Neural cell (in vitro differentiated cells): ENCODE data around the gene TRAF2. TPM values are rescaled to one million over a fixed set of nuclear protein-coding genes. Genes with fewer than 3 reads are reported as not detected.

ENCODE experiments used
- H2AFZ ChIP-seq: fragments of 200-600, 300-800 bp; sonication (generic), shearing (Covaris generic); 2 replicates; pipeline ENCODE4 v1.6.0; 2014; ENCODE audit warnings: low read depth, mild to moderate bottlenecking, antibody characterized with exemption, low read length, moderate library complexity
- H3F3A ChIP-seq: fragments of 200-600 bp; shearing (Covaris generic); 2 replicates; pipeline ENCODE4 v1.6.1; 2016; ENCODE audit warnings: mild to moderate bottlenecking, moderate library complexity, mixed read lengths, antibody characterized with exemption, low read length; ENCODE audit not compliant: insufficient read depth, poor library complexity, severe bottlenecking
- H3K27ac ChIP-seq: fragments of 200-600, 300-800 bp; sonication (generic), shearing (Covaris generic); 2 replicates; pipeline ENCODE4 v1.5.1; 2014; ENCODE audit warnings: mild to moderate bottlenecking, low read length, moderate library complexity
- H3K27me3 ChIP-seq: fragments of 300-800, 200-600 bp; sonication (generic), shearing (Covaris generic); 2 replicates; pipeline ENCODE4 v1.6.0; 2014; ENCODE audit warnings: mild to moderate bottlenecking, low read depth, low read length, moderate library complexity; ENCODE audit not compliant: insufficient read depth
- H3K36me3 ChIP-seq: fragments of 300-800, 200-600 bp; sonication (generic), shearing (Covaris generic); 2 replicates; pipeline ENCODE4 v1.5.1; 2014; ENCODE audit warnings: mild to moderate bottlenecking, antibody characterized with exemption, low read length, moderate library complexity; ENCODE audit not compliant: insufficient read depth
- H3K4me2 ChIP-seq: fragments of 300-800, 200-600 bp; sonication (generic), shearing (Covaris generic); 2 replicates; pipeline ENCODE4 v1.6.0; 2014; ENCODE audit warnings: mild to moderate bottlenecking, low read length
- H3K4me3 ChIP-seq: fragments of 300-800, 200-600 bp; sonication (generic), shearing (Covaris generic); 2 replicates; pipeline ENCODE4 v1.5.1; 2014; ENCODE audit warnings: mild to moderate bottlenecking, low read length, moderate library complexity
- H3K79me2 ChIP-seq: fragments of 200-600 bp; shearing (Covaris generic); replicated peaks from 2 replicates; pipeline ENCODE4 v1.6.0; 2014; ENCODE audit warnings: mild to moderate bottlenecking, low read length, moderate library complexity; ENCODE audit not compliant: insufficient read depth
- H3K9ac ChIP-seq: fragments of 300-800, 200-600 bp; sonication (generic), shearing (Covaris generic); 2 replicates; pipeline ENCODE4 v1.6.1; 2016; ENCODE audit warnings: mild to moderate bottlenecking, low read length, mixed read lengths
- H3K9me2 ChIP-seq: fragments of 200-600 bp; shearing (Covaris generic); 2 replicates; pipeline ENCODE4 v1.6.1; 2016; ENCODE audit warnings: mild to moderate bottlenecking, low read length, mixed read lengths; ENCODE audit not compliant: insufficient read depth
- H3K9me3 ChIP-seq: fragments of 200-600, 300-800 bp; sonication (generic), shearing (Covaris generic); 2 replicates; pipeline ENCODE4 v1.6.1; 2016; ENCODE audit warnings: mild to moderate bottlenecking, mixed run types, low read length, moderate library complexity, mixed read lengths
- H4K20me1 ChIP-seq: fragments of 200-600 bp; shearing (Covaris generic); 2 replicates; pipeline ENCODE4 v1.6.1; 2016; ENCODE audit warnings: mild to moderate bottlenecking, mixed run types; ENCODE audit not compliant: insufficient read depth
- CTCF ChIP-seq: fragments of 450-650 bp; IDR thresholded peaks from 2 replicates; pipeline ENCODE4 v1.5.1; 2014; ENCODE audit warnings: antibody characterized with exemption, mild to moderate bottlenecking, moderate library complexity; ENCODE audit not compliant: poor library complexity, severe bottlenecking
- EP300 ChIP-seq: fragments of 450-650 bp; conservative IDR thresholded peaks from 2 replicates; pipeline ENCODE4 v1.6.1; 2014; ENCODE audit warnings: antibody characterized with exemption, mild to moderate bottlenecking, moderate library complexity; ENCODE audit not compliant: poor library complexity, severe bottlenecking
- EZH2 ChIP-seq: fragments of 200-600, 300-800 bp; shearing (Covaris generic), sonication (generic); IDR thresholded peaks from 2 replicates; pipeline ENCODE4 v1.6.1; 2014; ENCODE audit warnings: antibody characterized with exemption, low read length, borderline replicate concordance, mild to moderate bottlenecking; ENCODE audit not compliant: insufficient read depth, poor library complexity, severe bottlenecking
- MXI1 ChIP-seq: fragments of 450-650 bp; conservative IDR thresholded peaks from 2 replicates; pipeline ENCODE4 v1.6.1; 2014; ENCODE audit warnings: antibody characterized with exemption, mild to moderate bottlenecking; ENCODE audit not compliant: poor library complexity, severe bottlenecking
- POLR2AphosphoS5 ChIP-seq: IDR thresholded peaks from 2 replicates; pipeline ENCODE4 v1.6.1; 2012
- RAD21 ChIP-seq: fragments of 450-650 bp; conservative IDR thresholded peaks from 2 replicates; pipeline ENCODE4 v1.6.1; 2014; ENCODE audit warnings: antibody characterized with exemption, mild to moderate bottlenecking, moderate library complexity
- REST ChIP-seq: IDR thresholded peaks from 2 replicates; pipeline ENCODE4 v1.6.1; 2012; ENCODE audit warnings: borderline replicate concordance
- SMC3 ChIP-seq: fragments of 450-650 bp; conservative IDR thresholded peaks from 2 replicates; pipeline ENCODE4 v1.6.1; 2014; ENCODE audit warnings: antibody characterized with exemption, mild to moderate bottlenecking, moderate library complexity; ENCODE audit not compliant: poor library complexity
- TAF1 ChIP-seq: IDR thresholded peaks from 2 replicates; pipeline ENCODE4 v1.6.1; 2012; ENCODE audit warnings: low read depth
- polyA plus RNA-seq: library from polyadenylated mRNA; depleted of rRNA; stranded (reverse); fragments of >200 nt; gene quantifications from 2 replicates; pipeline ENCODE4 v1.2.3, GENCODE V29; 2014

Gene TRAF2
- polyA plus RNA-seq, 1 donor from 2014 or later, result 14.6 TPM

GRCh38 chr9:136925414-136926153 lies 39.3 kb downstream of the TRAF2 start:
- Histone ChIP-seq H4K20me1 (no peaks in the 10 kb centered on the region), H3K4me2 (no peak overlapping the region), H3K27ac (no peak overlapping the region), H3K79me2 (no peaks in the 10 kb centered on the region), H3K36me3 (no peaks in the 10 kb centered on the region), H3K9ac (no peak overlapping the region), H3K4me3 (no peak overlapping the region), H3K9me3 (no peaks in the 10 kb centered on the region), H3F3A (no peaks in the 10 kb centered on the region), H3K27me3 (no peaks in the 10 kb centered on the region), H3K9me2 (no peaks in the 10 kb centered on the region), H2AFZ (no peak overlapping the region)
- TF ChIP-seq SMC3, result no peak
- TF ChIP-seq EP300, result no peak
- no peak for TF ChIP-seq MXI1
- TF ChIP-seq CTCF, result no peak
- no peak for TF ChIP-seq TAF1

- H3K9ac ChIP-seq, result no peak overlapping the region
- H3K27ac ChIP-seq, result no peak overlapping the region
- H3K79me2 ChIP-seq, result no peaks in the 10 kb centered on the region
- H3K9me3 ChIP-seq, result no peaks in the 10 kb centered on the region
- no peak overlapping the region for H2AFZ ChIP-seq
- H3K36me3 ChIP-seq, result no peaks in the 10 kb centered on the region
- H3F3A ChIP-seq, result no peaks in the 10 kb centered on the region
- H3K9me2 ChIP-seq, result no peaks in the 10 kb centered on the region
- no peaks in the 10 kb centered on the region for H3K27me3 ChIP-seq
- H3K4me2 ChIP-seq, result no peak overlapping the region
- H4K20me1 ChIP-seq, result no peaks in the 10 kb centered on the region
- H3K4me3 ChIP-seq, result no peak overlapping the region
- TF ChIP-seq RAD21 (no peak), EP300 (no peak), CTCF (no peak), POLR2AphosphoS5 (no peak), MXI1 (no peak), SMC3 (no peak), REST (no peak), EZH2 (no peak), TAF1 (no peak)
Measured at GRCh38 chr9:136926154-136926704, 39.9 kb downstream of the TRAF2 start.
